Gastroesophageal sphincter (tissue), 4 donors: Measurements from ENCODE around the gene TRABD2B. TPM values are rescaled to one million over a fixed set of nuclear protein-coding genes. Genes with fewer than 3 reads are reported as not detected.

Source experiments
- ATAC-seq: fragments of 150-250 bp; one replicate; pipeline ENCODE4 v1.9.1; 2016; ENCODE audit warnings: mild to moderate bottlenecking, moderate library complexity
- H3K27ac ChIP-seq, 4 donors: fragments of 200-600 bp; sonication (generic) in 3 of 4; 1 replicate in 3 of 4; 2 replicates in 1 of 4; pipeline ENCODE4 v1.5.1; 2016 to 2019
- H3K27me3 ChIP-seq: fragments of 200-600 bp; sonication (generic); one replicate; pipeline ENCODE4 v1.5.1; 2019
- H3K36me3 ChIP-seq, 2 donors: fragments of 200-600 bp; sonication (generic); one replicate each; pipeline ENCODE4 v1.5.1; 2019; ENCODE audit warnings: control low read depth in 1 of 2
- H3K4me1 ChIP-seq, 3 donors: fragments of 200-600 bp; sonication (generic); 1 replicate in 2 of 3; 2 replicates in 1 of 3; pipeline ENCODE4 v1.5.1; 2016 to 2019; ENCODE audit warnings: control low read depth in 2 of 3
- H3K4me3 ChIP-seq, 2 donors: fragments of 200-600 bp; sonication (generic); one replicate each; pipeline ENCODE4 v1.5.1; 2019; ENCODE audit warnings: mild to moderate bottlenecking in 1 of 2, moderate library complexity in 1 of 2
- H3K9me3 ChIP-seq, 3 donors: fragments of 200-600 bp; sonication (generic); one replicate each; pipeline ENCODE4 v1.5.1; 2017 to 2019; ENCODE audit warnings: control low read depth in 2 of 3
- EP300 ChIP-seq: sonication (generic); formaldehyde crosslinking; IDR thresholded peaks from one replicate; pipeline ENCODE4 v1.6.1; 2017; ENCODE audit warnings: antibody characterized with exemption, mild to moderate bottlenecking
- POLR2A ChIP-seq, 2 donors: fragments of 450-650 bp; IDR thresholded peaks; one replicate each; pipeline ENCODE4 v1.6.1; 2017; ENCODE audit warnings: antibody characterized with exemption in 2 of 2, mild to moderate bottlenecking in 2 of 2, moderate library complexity in 1 of 2
- POLR2AphosphoS5 ChIP-seq: sonication (generic); formaldehyde crosslinking; IDR thresholded peaks from one replicate; pipeline ENCODE4 v1.6.1; 2017; ENCODE audit warnings: antibody characterized with exemption
- WGBS, 2 donors: methylation state at CpG; one replicate each; pipeline ENCODE4 v1.1.5; 2018; ENCODE audit warnings: low coverage in 1 of 2; 5-methylcytosine and 5-hydroxymethylcytosine counted together
- total RNA-seq, 4 donors: library from RNA; depleted of rRNA; stranded (reverse); fragments of >200 nt; gene quantifications; one replicate each; pipeline ENCODE4 v1.1.0, GENCODE V29; 2016
- TF ChIP-seq, protein P1 (sequence below), 4 experiments: fragments of 200-600 bp in 2 of 4; fragments of 450-650 bp in 2 of 4; sonication (generic) in 1 of 4; IDR thresholded peaks; one replicate each; pipeline ENCODE4 v1.5.1; 2017 to 2019; ENCODE audit warnings: antibody characterized with exemption in 4 of 4, mild to moderate bottlenecking in 2 of 4, moderate library complexity in 2 of 4

The TRABD2B gene
- total RNA-seq, 4 donors from 2014 or later = 2.6 to 6.5 (median 3.4) TPM

DNA sequence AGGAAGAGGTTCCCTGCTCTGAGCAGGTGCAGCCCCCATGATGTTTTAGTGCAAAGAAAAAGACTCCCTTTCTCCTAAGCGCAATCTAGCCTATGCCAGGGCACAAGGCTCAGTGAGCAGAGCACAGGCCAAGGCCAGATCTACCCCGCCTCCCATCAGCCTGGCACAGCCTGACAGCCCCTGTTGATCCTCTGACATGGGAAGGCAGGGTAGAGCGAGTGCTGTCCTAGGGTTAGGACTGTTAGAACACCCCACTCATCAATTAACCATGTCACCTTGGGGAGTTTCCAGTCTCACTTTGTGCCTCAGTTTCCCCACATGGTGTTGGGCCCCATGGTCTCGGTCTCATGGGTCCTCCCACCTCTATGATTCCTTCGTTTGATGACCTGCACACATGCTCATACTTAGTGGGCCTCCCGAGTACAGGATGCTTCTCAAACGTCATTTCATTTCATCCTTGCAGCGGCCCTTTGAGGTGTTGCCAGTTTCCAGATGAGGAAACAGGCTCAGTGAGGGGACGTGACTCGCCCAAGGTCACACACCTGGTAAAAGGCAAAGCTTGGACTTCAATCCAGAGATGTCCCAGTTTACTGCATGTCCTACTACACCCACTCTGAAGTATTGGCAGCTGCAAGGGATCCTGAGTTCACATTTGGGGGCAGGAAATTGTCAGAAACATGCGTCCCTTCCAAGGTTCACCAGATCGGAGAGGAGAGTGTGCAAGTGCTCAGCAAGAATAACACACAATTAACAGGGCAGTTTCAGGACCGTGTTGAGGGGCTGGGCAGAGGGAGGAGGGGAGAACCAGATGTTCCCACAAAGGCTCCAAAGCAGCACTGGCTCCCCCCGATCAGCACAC, 213.3 kb downstream of the TRABD2B start:
- H3K4me3 ChIP-seq = no peak overlapping the region
- TF ChIP-seq, protein P1, sequence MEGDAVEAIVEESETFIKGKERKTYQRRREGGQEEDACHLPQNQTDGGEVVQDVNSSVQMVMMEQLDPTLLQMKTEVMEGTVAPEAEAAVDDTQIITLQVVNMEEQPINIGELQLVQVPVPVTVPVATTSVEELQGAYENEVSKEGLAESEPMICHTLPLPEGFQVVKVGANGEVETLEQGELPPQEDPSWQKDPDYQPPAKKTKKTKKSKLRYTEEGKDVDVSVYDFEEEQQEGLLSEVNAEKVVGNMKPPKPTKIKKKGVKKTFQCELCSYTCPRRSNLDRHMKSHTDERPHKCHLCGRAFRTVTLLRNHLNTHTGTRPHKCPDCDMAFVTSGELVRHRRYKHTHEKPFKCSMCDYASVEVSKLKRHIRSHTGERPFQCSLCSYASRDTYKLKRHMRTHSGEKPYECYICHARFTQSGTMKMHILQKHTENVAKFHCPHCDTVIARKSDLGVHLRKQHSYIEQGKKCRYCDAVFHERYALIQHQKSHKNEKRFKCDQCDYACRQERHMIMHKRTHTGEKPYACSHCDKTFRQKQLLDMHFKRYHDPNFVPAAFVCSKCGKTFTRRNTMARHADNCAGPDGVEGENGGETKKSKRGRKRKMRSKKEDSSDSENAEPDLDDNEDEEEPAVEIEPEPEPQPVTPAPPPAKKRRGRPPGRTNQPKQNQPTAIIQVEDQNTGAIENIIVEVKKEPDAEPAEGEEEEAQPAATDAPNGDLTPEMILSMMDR (IDR thresholded peaks at IDR 0.05) = no peak
- TF ChIP-seq POLR2AphosphoS5 (no peak), EP300 (no peak), POLR2A (IDR thresholded peaks at IDR 0.05) (no peak)
- 64 to 78% methylated on average over 10 to 13 of the region's 14 CpGs for WGBS, 2 donors
- peak overlapping the region in 3 of 4 donors; percentile 12 to 41 (median 17) for H3K27ac ChIP-seq
- no peak for ATAC-seq
- H3K36me3 ChIP-seq = no peaks in the 10 kb centered on the region
- no peaks in the 10 kb centered on the region for H3K9me3 ChIP-seq
- no peaks in the 10 kb centered on the region for H3K27me3 ChIP-seq
- peaks cover 0 to 58% (median 21%) of the 10 kb centered on the region in 3 donors for H3K4me1 ChIP-seq

DNA sequence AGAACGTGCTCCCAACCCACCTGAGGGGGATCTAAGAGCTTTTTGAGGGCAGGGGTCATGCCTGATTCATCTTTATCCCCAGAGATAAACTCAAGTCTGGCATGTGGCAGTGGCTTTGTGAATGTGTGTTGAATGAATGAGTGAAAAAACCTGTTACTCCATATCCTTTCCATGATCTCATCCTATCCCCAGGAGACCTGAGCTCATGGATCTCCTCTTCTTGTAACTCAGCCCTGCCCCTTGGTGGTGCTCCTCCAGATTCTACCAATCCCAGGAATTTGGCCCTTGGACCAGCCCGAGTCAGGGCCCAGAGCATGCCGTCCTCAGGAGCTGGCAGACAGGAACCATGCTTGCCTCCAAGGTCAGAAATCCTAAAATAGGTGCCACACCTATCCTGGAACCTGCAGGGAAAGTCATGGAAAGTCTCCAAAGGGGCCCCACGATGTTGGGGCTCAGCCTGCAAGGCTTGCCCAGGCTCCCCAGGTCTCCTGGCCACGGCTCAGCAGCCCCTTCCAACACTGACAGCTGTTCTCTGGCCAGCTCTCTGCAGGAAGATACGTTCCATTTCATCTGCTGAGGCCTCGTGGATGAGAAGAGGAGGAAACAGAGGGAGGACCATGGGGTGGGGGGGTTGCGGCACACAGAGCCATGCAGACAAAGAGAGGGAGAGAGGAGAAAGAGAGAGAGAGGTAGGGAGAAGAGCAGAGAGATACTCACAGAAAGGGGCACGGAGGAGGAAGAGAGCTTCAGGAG, 214.6 kb downstream of the TRABD2B start:
- Histone ChIP-seq H3K27me3 (no peaks in the 10 kb centered on the region), H3K4me1 (peaks cover 0 to 58% (median 21%) of the 10 kb centered on the region in 3 donors), H3K9me3 (no peaks in the 10 kb centered on the region), H3K36me3 (peaks cover 0 to 6% of the 10 kb centered on the region in 2 donors), H3K4me3 (no peak overlapping the region), H3K27ac (peak overlapping the region in 1 of 4 donors; percentile 24)
- TF ChIP-seq POLR2AphosphoS5 (no peak), POLR2A (IDR thresholded peaks at IDR 0.05) (no peak), EP300 (no peak)
- TF ChIP-seq, protein P1 (IDR thresholded peaks at IDR 0.05) = no peak
- WGBS, 2 donors = 49 to 80% methylated on average over 2 to 3 of the region's 9 CpGs
- peak; percentile 48 for ATAC-seq

DNA sequence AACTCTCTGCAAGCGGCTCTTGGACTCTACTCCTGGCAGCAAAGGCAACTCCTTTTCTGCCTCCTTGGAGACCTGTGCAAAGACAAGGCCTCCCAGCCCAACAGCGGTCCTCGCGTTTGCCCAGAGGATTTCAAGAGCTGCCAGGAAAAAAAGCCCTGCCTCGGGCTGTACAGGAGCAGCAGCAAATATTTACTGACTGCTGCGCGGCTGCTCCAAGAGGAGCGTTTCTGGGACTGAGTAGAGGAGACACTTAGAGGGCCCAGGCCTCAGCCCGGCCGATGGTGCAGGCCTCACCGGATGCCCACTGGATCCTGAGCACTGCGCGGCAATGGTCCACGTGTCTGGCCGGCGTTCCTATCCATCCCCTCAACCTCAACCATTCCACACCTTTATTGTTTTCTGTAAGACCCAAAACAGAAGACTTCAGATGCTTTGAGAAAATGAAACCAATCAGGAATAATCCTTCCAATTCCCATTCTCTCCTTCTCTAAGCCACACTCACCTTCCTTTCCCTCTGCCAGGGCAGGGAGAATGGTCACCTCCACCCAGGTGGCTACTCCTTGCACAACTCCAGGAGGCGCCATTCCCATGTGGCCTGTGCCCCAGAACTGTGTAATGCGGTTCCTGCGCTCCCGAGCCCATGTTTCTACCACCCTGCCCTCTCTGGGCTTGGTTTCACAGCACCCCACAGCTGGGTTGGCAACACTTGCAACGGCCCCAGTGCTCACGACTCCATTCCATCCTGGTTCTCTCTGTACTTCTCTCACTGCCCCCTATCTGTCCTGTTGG, 215.8 kb downstream of the TRABD2B start:
- peaks cover 0 to 11% of the 10 kb centered on the region in 2 donors for H3K36me3 ChIP-seq
- TF ChIP-seq, protein P1 (IDR thresholded peaks at IDR 0.05) = no peak
- no peak for TF ChIP-seq POLR2A (IDR thresholded peaks at IDR 0.05)
- TF ChIP-seq EP300 = no peak
- TF ChIP-seq POLR2AphosphoS5 = no peak
- 87 to 97% methylated on average over 5 to 16 of the region's 22 CpGs for WGBS, 2 donors
- H3K27me3 ChIP-seq = no peaks in the 10 kb centered on the region
- no peaks in the 10 kb centered on the region for H3K9me3 ChIP-seq
- no peak overlapping the region for H3K4me3 ChIP-seq
- no peak for ATAC-seq
- peaks cover 0 to 58% (median 21%) of the 10 kb centered on the region in 3 donors for H3K4me1 ChIP-seq
- peak overlapping the region in 2 of 4 donors; percentile 14 to 24 for H3K27ac ChIP-seq

DNA sequence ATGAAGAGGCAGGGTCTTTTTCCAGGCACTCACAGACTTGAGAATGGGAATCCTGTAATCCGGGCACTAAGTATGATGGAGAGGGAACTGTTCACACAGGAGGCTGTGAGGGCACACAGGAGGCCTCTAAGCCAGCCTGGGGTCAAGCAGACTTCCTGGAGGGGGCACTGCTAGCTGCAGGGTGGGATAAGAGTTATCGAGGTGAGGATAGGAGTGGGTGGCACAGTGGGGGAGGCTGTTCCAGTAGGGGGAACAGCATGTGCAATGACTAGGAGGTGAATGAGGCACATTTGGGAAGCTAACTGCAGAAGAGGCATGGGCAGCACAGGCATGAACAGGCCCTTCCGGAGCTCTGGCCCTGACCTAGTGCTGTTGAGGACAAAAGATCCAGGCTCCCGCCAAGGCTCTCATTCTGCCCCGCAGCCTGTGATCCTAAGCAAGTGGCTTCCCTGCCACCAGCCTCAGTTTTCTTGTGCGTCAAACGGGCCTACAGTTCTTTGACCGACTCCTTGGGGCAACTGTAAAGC, 216.7 kb downstream of the TRABD2B start:
- no peak for TF ChIP-seq POLR2A (IDR thresholded peaks at IDR 0.05)
- TF ChIP-seq, protein P1 (IDR thresholded peaks at IDR 0.05) = no peak
- TF ChIP-seq EP300 = no peak
- Histone ChIP-seq H3K27me3 (no peaks in the 10 kb centered on the region), H3K4me1 (peaks cover 0 to 53% (median 21%) of the 10 kb centered on the region in 3 donors), H3K9me3 (no peaks in the 10 kb centered on the region), H3K27ac (peak overlapping the region in 1 of 4 donors; percentile 14), H3K4me3 (no peak overlapping the region), H3K36me3 (peaks cover 0 to 12% of the 10 kb centered on the region in 2 donors)
- no peak for ATAC-seq
- 71% methylated on average over 2 of the region's 8 CpGs; no CpG with 5 or more reads in 1 of the 2 donors for WGBS, 2 donors
